Measurements from ENCODE around the gene FAM20C.

DNA sequence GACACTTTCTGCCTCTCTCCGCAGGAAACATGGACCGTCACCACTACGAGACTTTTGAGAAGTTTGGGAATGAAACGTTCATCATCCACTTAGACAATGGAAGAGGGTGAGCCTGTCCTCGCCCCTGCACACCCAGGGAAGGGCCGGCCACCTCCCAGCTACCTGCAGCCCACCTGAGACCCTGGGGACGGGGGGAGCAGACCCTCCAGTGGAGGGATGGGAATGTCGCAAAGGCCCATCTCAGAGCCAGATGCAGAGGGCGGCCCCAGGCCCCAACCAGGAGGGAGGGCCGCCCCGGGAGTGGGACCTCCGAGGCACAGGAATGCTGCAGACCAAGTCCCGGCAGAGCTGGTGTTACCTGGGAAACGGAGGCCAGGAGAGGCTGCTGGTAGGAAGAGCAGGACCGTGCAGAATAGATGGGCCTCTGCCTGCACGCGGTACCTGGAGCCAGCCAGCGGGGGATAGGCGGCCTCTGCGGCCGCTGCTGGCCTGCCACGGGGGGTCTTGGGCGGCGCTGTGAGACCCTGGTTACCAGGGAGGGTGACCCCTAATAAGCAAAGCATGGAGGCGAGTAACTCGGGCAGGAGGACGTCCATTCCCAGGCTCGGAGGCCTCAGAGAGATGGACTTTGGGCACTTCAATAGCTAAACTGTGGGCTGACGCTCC lies 64.7 kb downstream of the FAM20C start:
- TF ChIP-seq EP300 (IDR thresholded peaks at IDR 0.05), result no peak
- TF ChIP-seq, protein P1, sequence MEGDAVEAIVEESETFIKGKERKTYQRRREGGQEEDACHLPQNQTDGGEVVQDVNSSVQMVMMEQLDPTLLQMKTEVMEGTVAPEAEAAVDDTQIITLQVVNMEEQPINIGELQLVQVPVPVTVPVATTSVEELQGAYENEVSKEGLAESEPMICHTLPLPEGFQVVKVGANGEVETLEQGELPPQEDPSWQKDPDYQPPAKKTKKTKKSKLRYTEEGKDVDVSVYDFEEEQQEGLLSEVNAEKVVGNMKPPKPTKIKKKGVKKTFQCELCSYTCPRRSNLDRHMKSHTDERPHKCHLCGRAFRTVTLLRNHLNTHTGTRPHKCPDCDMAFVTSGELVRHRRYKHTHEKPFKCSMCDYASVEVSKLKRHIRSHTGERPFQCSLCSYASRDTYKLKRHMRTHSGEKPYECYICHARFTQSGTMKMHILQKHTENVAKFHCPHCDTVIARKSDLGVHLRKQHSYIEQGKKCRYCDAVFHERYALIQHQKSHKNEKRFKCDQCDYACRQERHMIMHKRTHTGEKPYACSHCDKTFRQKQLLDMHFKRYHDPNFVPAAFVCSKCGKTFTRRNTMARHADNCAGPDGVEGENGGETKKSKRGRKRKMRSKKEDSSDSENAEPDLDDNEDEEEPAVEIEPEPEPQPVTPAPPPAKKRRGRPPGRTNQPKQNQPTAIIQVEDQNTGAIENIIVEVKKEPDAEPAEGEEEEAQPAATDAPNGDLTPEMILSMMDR (IDR thresholded peaks at IDR 0.05), result no peak
- no peak for TF ChIP-seq POLR2A (IDR thresholded peaks at IDR 0.05)
